H1 (cell line): ENCODE data around the gene ZFP14. TPM values are rescaled to one million over a fixed set of nuclear protein-coding genes. Genes with fewer than 3 reads are reported as not detected.

ENCODE experiments used
- CTCF ChIA-PET: fragments of 300-600 bp; sonication (Branson Sonifier 250); formaldehyde crosslinking; loops from one replicate; lab custom pipeline; 2021; ENCODE audit not compliant: partially characterized antibody; lab: Charles Lee
- POLR2A ChIA-PET: fragments of 300-600 bp; sonication (Branson Sonifier 250); formaldehyde crosslinking; loops from one replicate; lab custom pipeline; 2021; ENCODE audit warnings: inconsistent platforms; ENCODE audit not compliant: partially characterized antibody; lab: Charles Lee
- DNase-seq, 2 experiments: peaks; one replicate each; pipeline versions ENCODE4 v3.0.0 to v3.0.0-alpha.2; 2010 to 2022; ENCODE audit warnings: low spot score in 2 of 2, low read depth in 1 of 2, mixed read lengths in 1 of 2
- FAIRE-seq: peaks from 2 replicates; lab custom pipeline; 2011; peaks lifted over from hg19 to GRCh38; lab: Jason Lieb, UNC
- H2AFZ ChIP-seq: 2 replicates; pipeline ENCODE4 v1.8.1; 2012; ENCODE audit warnings: low read length, inconsistent platforms
- H2AK5ac ChIP-seq: 2 replicates; pipeline ENCODE4 v1.6.1; 2013; ENCODE audit warnings: low read depth, low read length
- H2BK120ac ChIP-seq: replicated peaks from 2 replicates; pipeline ENCODE3; 2013; ENCODE audit warnings: low read depth, low read length, inconsistent platforms
- H2BK12ac ChIP-seq: 2 replicates; pipeline ENCODE4 v1.6.1; 2013; ENCODE audit warnings: low read depth, low read length
- H2BK15ac ChIP-seq: 2 replicates; pipeline ENCODE4 v1.6.1; 2013; ENCODE audit warnings: low read length
- H2BK20ac ChIP-seq: 2 replicates; pipeline ENCODE4 v1.6.1; 2013; ENCODE audit warnings: low read length
- H2BK5ac ChIP-seq: 2 replicates; pipeline ENCODE4 v1.6.1; 2013; ENCODE audit warnings: low read depth, low read length
- H3K14ac ChIP-seq: 2 replicates; pipeline ENCODE4 v1.6.1; 2013; ENCODE audit warnings: inconsistent platforms; ENCODE audit not compliant: insufficient read length
- H3K18ac ChIP-seq: 2 replicates; pipeline ENCODE4 v1.6.1; 2013; ENCODE audit warnings: low read length; ENCODE audit errors: extremely low read depth
- H3K23ac ChIP-seq: 2 replicates; pipeline ENCODE4 v1.6.1; 2013; ENCODE audit warnings: inconsistent platforms; ENCODE audit not compliant: insufficient read length
- H3K23me2 ChIP-seq: 2 replicates; pipeline ENCODE4 v1.6.1; 2013; ENCODE audit warnings: low read depth, low read length
- H3K27ac ChIP-seq: 2 replicates; pipeline ENCODE4 v1.6.1; 2011; ENCODE audit warnings: low read depth, low read length, inconsistent platforms
- H3K27me3 ChIP-seq, 4 experiments: replicated peaks in 1 of 4; 1 replicate in 1 of 4; 2 replicates in 3 of 4; pipeline versions ENCODE4 v1.6.1 to v1.8.1; 2011 to 2013; ENCODE audit warnings: low read length in 3 of 4, mild to moderate bottlenecking in 3 of 4, inconsistent platforms in 2 of 4, mixed read lengths in 2 of 4, moderate library complexity in 1 of 4; ENCODE audit not compliant: control insufficient read depth in 3 of 4, insufficient read depth in 3 of 4; ENCODE audit errors: extremely low read depth in 1 of 4
- H3K36me3 ChIP-seq, 4 experiments: 2 replicates each; pipeline versions ENCODE4 v1.6.1 to v1.8.1; 2011 to 2013; ENCODE audit warnings: mild to moderate bottlenecking in 4 of 4, low read length in 3 of 4, moderate library complexity in 2 of 4, control low read depth in 1 of 4, inconsistent platforms in 1 of 4; ENCODE audit not compliant: insufficient read depth in 4 of 4, control insufficient read depth in 2 of 4
- H3K4ac ChIP-seq: replicated peaks from 2 replicates; pipeline ENCODE3; 2013; ENCODE audit warnings: low read length, low read depth, mixed read lengths, inconsistent platforms; ENCODE audit not compliant: insufficient read length
- H3K4me1 ChIP-seq, 4 experiments: replicated peaks in 1 of 4; 1 replicate in 1 of 4; 2 replicates in 3 of 4; pipeline versions ENCODE4 v1.6.1 to v1.8.1; 2011 to 2013; ENCODE audit warnings: low read length in 3 of 4, inconsistent platforms in 2 of 4, mixed read lengths in 1 of 4; ENCODE audit not compliant: insufficient read depth in 4 of 4, control insufficient read depth in 3 of 4
- H3K4me2 ChIP-seq, 2 experiments: 2 replicates each; pipeline versions ENCODE4 v1.6.1 to v1.8.1; 2011 to 2013; ENCODE audit warnings: low read depth in 2 of 2, low read length in 2 of 2, control low read depth in 1 of 2, inconsistent platforms in 1 of 2, mild to moderate bottlenecking in 1 of 2; ENCODE audit not compliant: insufficient read depth in 1 of 2
- H3K4me3 ChIP-seq, 4 experiments: fragments of 200-600, 300-600 bp in 1 of 4; sonication (generic), shearing (Covaris generic), sonication (Bioruptor Twin) in 1 of 4; 2 replicates each; pipeline versions ENCODE4 v1.5.1 to v1.8.1; 2011 to 2016; ENCODE audit warnings: low read length in 4 of 4, low read depth in 3 of 4, control low read depth in 2 of 4, inconsistent platforms in 2 of 4, mild to moderate bottlenecking in 2 of 4, mixed read lengths in 1 of 4, moderate library complexity in 1 of 4; ENCODE audit not compliant: insufficient read depth in 2 of 4; ENCODE audit errors: extremely low read depth in 1 of 4
- H3K56ac ChIP-seq: replicated peaks from 2 replicates; pipeline ENCODE3; 2013; ENCODE audit warnings: low read depth, mild to moderate bottlenecking, mixed read lengths, low read length, inconsistent platforms; ENCODE audit not compliant: insufficient read length
- H3K79me1 ChIP-seq: 2 replicates; pipeline ENCODE4 v1.6.1; 2013; ENCODE audit warnings: low read depth, low read length, control low read depth
- H3K79me2 ChIP-seq, 2 experiments: 2 replicates each; pipeline versions ENCODE4 v1.6.1 to v1.8.1; 2012 to 2013; ENCODE audit warnings: low read length in 2 of 2, mild to moderate bottlenecking in 2 of 2, inconsistent platforms in 1 of 2; ENCODE audit not compliant: insufficient read depth in 2 of 2, control insufficient read depth in 1 of 2
- H3K9ac ChIP-seq, 4 experiments: replicated peaks in 1 of 4; 1 replicate in 1 of 4; 2 replicates in 3 of 4; pipeline versions ENCODE4 v1.6.1 to v1.8.1; 2011 to 2013; ENCODE audit warnings: low read depth in 3 of 4, low read length in 3 of 4, control low read depth in 2 of 4, mild to moderate bottlenecking in 2 of 4, moderate library complexity in 2 of 4, inconsistent platforms in 1 of 4; ENCODE audit errors: extremely low read depth in 1 of 4
- H3K9me3 ChIP-seq, 2 experiments: 2 replicates each; pipeline versions ENCODE4 v1.6.1 to v1.8.1; 2012 to 2013; ENCODE audit warnings: mild to moderate bottlenecking in 2 of 2, moderate library complexity in 2 of 2, control low read depth in 1 of 2, inconsistent platforms in 1 of 2, low read depth in 1 of 2, low read length in 1 of 2, mixed read lengths in 1 of 2; ENCODE audit not compliant: insufficient read depth in 2 of 2
- H4K20me1 ChIP-seq, 2 experiments: replicated peaks in 1 of 2; 2 replicates each; pipeline versions ENCODE3 to v1.8.1; 2011 to 2013; ENCODE audit warnings: inconsistent platforms in 2 of 2, low read length in 2 of 2, mild to moderate bottlenecking in 1 of 2; ENCODE audit not compliant: insufficient read depth in 2 of 2, control insufficient read depth in 1 of 2
- H4K5ac ChIP-seq: 2 replicates; pipeline ENCODE4 v1.6.1; 2013; ENCODE audit warnings: low read length, low read depth, mixed read lengths, inconsistent platforms; ENCODE audit not compliant: insufficient read length
- H4K8ac ChIP-seq: 2 replicates; pipeline ENCODE4 v1.8.0; 2013; ENCODE audit warnings: mild to moderate bottlenecking, moderate library complexity, low read length, inconsistent platforms; ENCODE audit not compliant: insufficient read depth; ENCODE audit errors: extremely low read depth
- H4K91ac ChIP-seq: replicated peaks from 2 replicates; pipeline ENCODE3; 2013; ENCODE audit warnings: low read length, mixed read lengths, inconsistent platforms; ENCODE audit not compliant: insufficient read length
- ASH2L ChIP-seq: fragments of 200-600, 300-600 bp; sonication (generic); IDR thresholded peaks from one replicate; pipeline ENCODE4 v1.7.1; 2017; ENCODE audit warnings: low read length
- CHD2 ChIP-seq: IDR thresholded peaks from 2 replicates; pipeline ENCODE4 v1.6.1; 2012; ENCODE audit warnings: low read length, improper control_type of control experiment
- EGR1 ChIP-seq: IDR thresholded peaks from 2 replicates; pipeline ENCODE4 v1.6.1; 2011; ENCODE audit warnings: low read depth, low read length, borderline replicate concordance
- HDAC2 ChIP-seq, 2 experiments: fragments of 300-600 bp in 1 of 2; sonication (generic) in 1 of 2; IDR thresholded peaks; 2 replicates each; pipeline ENCODE4 v1.6.1; 2011 to 2012; ENCODE audit warnings: low read depth in 2 of 2, low read length in 2 of 2, mild to moderate bottlenecking in 2 of 2, moderate library complexity in 2 of 2, borderline replicate concordance in 1 of 2, inconsistent platforms in 1 of 2
- NRF1 ChIP-seq: IDR thresholded peaks from 2 replicates; pipeline ENCODE4 v1.6.1; 2011; ENCODE audit warnings: mild to moderate bottlenecking, low read depth, low read length, improper control_type of control experiment
- POLR2A ChIP-seq, 2 experiments: IDR thresholded peaks; 1 replicate in 1 of 2; 2 replicates in 1 of 2; pipeline ENCODE4 v1.6.1; 2011; ENCODE audit warnings: low read depth in 2 of 2, low read length in 2 of 2, mild to moderate bottlenecking in 2 of 2; ENCODE audit errors: control extremely low read depth in 1 of 2
- YY1 ChIP-seq: IDR thresholded peaks from 2 replicates; pipeline ENCODE4 v1.6.1; 2011; ENCODE audit warnings: low read depth, mild to moderate bottlenecking, low read length
- WGBS, 2 experiments: shearing (Covaris generic) in 1 of 2; methylation state at CpG; one replicate each; pipeline versions ENCODE4 v1.1.6 to v1.1.7; 2013 to 2015; ENCODE audit warnings: low lambda C conversion rate in 2 of 2, mixed read lengths in 2 of 2, inconsistent platforms in 1 of 2, low coverage in 1 of 2, missing lambda C conversion rate in 1 of 2; ENCODE audit not compliant: insufficient replicate concordance in 2 of 2, insufficient coverage in 1 of 2, insufficient read length in 1 of 2; ENCODE audit errors: extremely low coverage in 1 of 2, missing lambda C conversion rate in 1 of 2; 5-methylcytosine and 5-hydroxymethylcytosine counted together
- polyA plus RNA-seq, 7 experiments: library from polyadenylated mRNA; depleted of rRNA in 3 of 7; stranded (reverse) in 5 of 7; unstranded in 2 of 7; fragments of >200 nt in 5 of 7; fragments of 200-250 nt in 2 of 7; gene quantifications; 1 replicate in 5 of 7; 2 replicates in 1 of 7; 4 replicates in 1 of 7; pipeline versions ENCODE4 v1.2.1 to v1.2.3, GENCODE V29; 2011 to 2013; ENCODE audit warnings: missing spikeins in 2 of 7, mixed read lengths in 2 of 7
- total RNA-seq: library from RNA; stranded (reverse); fragmentation: NEBNext Ultra II Directional; extraction: Animal tissue kit (Norgen Biotek cat#: 25700); gene quantifications from 2 replicates; pipeline ENCODE4 v1.2.1, GENCODE V29; 2021
- TF ChIP-seq, protein P1 (sequence below): IDR thresholded peaks from 2 replicates; pipeline ENCODE4 v1.6.1; 2012; ENCODE audit warnings: inconsistent platforms
- TF ChIP-seq, protein P2 (sequence below): IDR thresholded peaks from 2 replicates; pipeline ENCODE4 v1.6.1; 2012; ENCODE audit warnings: low read length, inconsistent platforms

ZFP14 gene
- total and polyA plus RNA-seq, 2 of the 8 experiments (the other 6 are each of a cell fraction or from before 2014, with no cell fraction given) = 1.7 to 8.2 TPM

DNA sequence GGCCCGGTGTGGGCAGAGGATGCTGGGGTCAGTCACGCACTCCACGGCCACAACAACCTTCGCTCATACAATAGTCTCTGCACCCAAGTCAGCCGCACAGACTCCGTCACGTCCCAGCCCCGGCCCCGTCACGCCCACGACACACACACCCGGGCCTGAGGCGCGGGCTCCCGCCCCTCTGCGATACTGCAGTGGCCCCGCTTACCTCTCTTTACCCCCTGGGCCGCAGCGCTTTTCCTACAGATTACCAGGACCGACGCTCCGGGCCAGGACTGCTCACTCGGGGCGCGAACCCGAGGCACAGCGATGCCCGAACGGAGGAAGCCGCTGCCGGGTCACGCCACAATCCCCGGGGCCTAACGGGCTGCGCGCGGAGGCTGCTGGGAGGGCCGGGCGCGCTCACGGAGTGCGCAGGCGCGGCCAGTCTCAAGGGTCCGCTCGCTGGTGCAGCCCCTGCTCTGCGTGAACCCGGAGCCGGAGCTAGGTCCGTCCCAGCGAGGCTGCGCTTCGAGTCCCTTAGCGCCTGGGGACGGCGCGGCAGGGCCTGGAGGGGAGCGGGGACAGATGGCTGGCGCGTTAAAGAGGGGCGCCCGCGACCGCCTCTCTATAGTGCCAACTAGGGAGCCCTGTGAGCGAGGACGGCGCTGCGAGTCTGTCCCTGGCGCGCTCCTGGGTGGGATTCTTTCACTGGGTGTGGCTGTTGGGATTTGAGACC, 39.4 kb upstream of the ZFP14 start, which contains the start of gene ZFP82:
Gene ZFP82 (minus strand): TSS at position 358 of the 715 bp plus-strand sequence. CDS start 8,855 bp downstream, outside the sequence.
- peak within 1 kb of the TSS; percentile 51 to 76 (median 66) for H3K9ac ChIP-seq
- peaks cover 0 to 32% (median 11%) of the 10 kb centered on the region in 4 experiments; a peak in 5 of 7 replicates for H3K27me3 ChIP-seq
- 0 out of 2 replicates have a peak within 1 kb of the TSS, but pooled peaks have one; percentile 53 for H2BK15ac ChIP-seq
- no peaks in the 10 kb centered on the region for H3K9me3 ChIP-seq
- H3K56ac ChIP-seq = peak within 1 kb of the TSS; percentile 69
- peaks cover 0 to 40% of the 10 kb centered on the region in 2 experiments; a peak in 3 of 4 replicates for H3K79me2 ChIP-seq
- H3K4me3 ChIP-seq = peak within 1 kb of the TSS; percentile 78 to 92 (median 84)
- peak within 1 kb of the TSS; percentile 73 for H4K91ac ChIP-seq
- peak within 1 kb of the TSS; percentile 87 for H3K18ac ChIP-seq
- peak within 1 kb of the TSS; percentile 48; the same call in 1 of the 2 replicates for H3K27ac ChIP-seq
- no peak within 1 kb of the TSS for H2BK20ac ChIP-seq
- H3K36me3 ChIP-seq = no peaks in the 10 kb centered on the region
- H4K20me1 ChIP-seq = no peaks in the 10 kb centered on the region
- FAIRE-seq (no peak), DNase-seq (peak; percentile 62 to 91)
- no peak within 1 kb of the TSS for H2BK12ac ChIP-seq
- POLR2A ChIA-PET = interaction anchor here (1.0 to 5.5 kb wide), 8 partner anchors 10 to 204 kb away, joined by 3 to 54 read pairs (median 5); partner anchors contain the start of genes ZNF565 and ZNF566
- H2AFZ ChIP-seq = peak within 1 kb of the TSS; percentile 87
- peak within 1 kb of the TSS; percentile 81 to 93 for H3K4me2 ChIP-seq
- H3K79me1 ChIP-seq = peaks cover 6% of the 10 kb centered on the region; the same call in 1 of the 2 replicates
- no peak within 1 kb of the TSS for H3K23ac ChIP-seq
- peak within 1 kb of the TSS; percentile 14 for H3K4ac ChIP-seq
- H3K4me1 ChIP-seq = no peaks in the 10 kb centered on the region; a peak in 3 of 7 replicates
- no peak within 1 kb of the TSS for H2BK120ac ChIP-seq
- peaks cover 9% of the 10 kb centered on the region; the same call in 1 of the 2 replicates for H3K23me2 ChIP-seq
- 2% methylated on average over 59 of the region's 70 CpGs; no CpG with 5 or more reads in 1 of the 2 experiments for WGBS, 2 experiments
- no peak within 1 kb of the TSS for H3K14ac ChIP-seq
- peak within 1 kb of the TSS; percentile 63 for H2BK5ac ChIP-seq
- H4K5ac ChIP-seq = peak within 1 kb of the TSS; percentile 77
- CTCF ChIA-PET = interaction anchor here (0.6 to 1.5 kb wide), 3 partner anchors 12 to 75 kb away, joined by 3 to 4 read pairs (median 3); no protein-coding TSS in a partner anchor
- 0 out of 2 replicates have a peak within 1 kb of the TSS, but pooled peaks have one; percentile 43 for H2AK5ac ChIP-seq
- H4K8ac ChIP-seq = peak within 1 kb of the TSS; percentile 95; the same call in 1 of the 2 replicates
- TF ChIP-seq, protein P1, sequence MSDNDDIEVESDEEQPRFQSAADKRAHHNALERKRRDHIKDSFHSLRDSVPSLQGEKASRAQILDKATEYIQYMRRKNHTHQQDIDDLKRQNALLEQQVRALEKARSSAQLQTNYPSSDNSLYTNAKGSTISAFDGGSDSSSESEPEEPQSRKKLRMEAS = peak; percentile 76; the same call in 1 of the 2 replicates
- TF ChIP-seq YY1 (no peak), EGR1 (no peak), HDAC2 (IDR thresholded peaks at IDR 0.05; ENCODE audit: borderline replicate concordance in 1 of 2, low read depth in 2 of 2, low read length in 2 of 2) (0 out of 4 replicates have a peak, but pooled peaks of 1 of the 2 experiments have one; percentile 28), NRF1 (peak; percentile 59), CHD2 (no peak), ASH2L (peak; percentile 57), POLR2A (IDR thresholded peaks at IDR 0.05; ENCODE audit: control extremely low read depth in 1 of 2, low read depth in 2 of 2, low read length in 2 of 2) (peak; percentile 37 to 61; a peak in 2 of 3 replicates)
- TF ChIP-seq, protein P2, sequence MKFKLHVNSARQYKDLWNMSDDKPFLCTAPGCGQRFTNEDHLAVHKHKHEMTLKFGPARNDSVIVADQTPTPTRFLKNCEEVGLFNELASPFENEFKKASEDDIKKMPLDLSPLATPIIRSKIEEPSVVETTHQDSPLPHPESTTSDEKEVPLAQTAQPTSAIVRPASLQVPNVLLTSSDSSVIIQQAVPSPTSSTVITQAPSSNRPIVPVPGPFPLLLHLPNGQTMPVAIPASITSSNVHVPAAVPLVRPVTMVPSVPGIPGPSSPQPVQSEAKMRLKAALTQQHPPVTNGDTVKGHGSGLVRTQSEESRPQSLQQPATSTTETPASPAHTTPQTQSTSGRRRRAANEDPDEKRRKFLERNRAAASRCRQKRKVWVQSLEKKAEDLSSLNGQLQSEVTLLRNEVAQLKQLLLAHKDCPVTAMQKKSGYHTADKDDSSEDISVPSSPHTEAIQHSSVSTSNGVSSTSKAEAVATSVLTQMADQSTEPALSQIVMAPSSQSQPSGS = no peak
